Measurements from ENCODE around the gene THSD7A.
A peak's percentile ranks its signal among the peaks of the same experiment; 100 is the strongest.

The THSD7A gene

GRCh38 chr7:11369696-11370095 is 462.3 kb downstream of the THSD7A start:
- no peak for DNase-seq (ENCODE audit: low spot score)
- H3K4me1 Mint-ChIP-seq (ENCODE audit: low read depth): no peaks in the 10 kb centered on the region
- H3K27ac Mint-ChIP-seq: no peak overlapping the region
- no peaks in the 10 kb centered on the region for H3K36me3 Mint-ChIP-seq (ENCODE audit: low read depth)
- no peaks in the 10 kb centered on the region for H3K9me3 Mint-ChIP-seq
- no peak overlapping the region for H3K4me3 Mint-ChIP-seq
- no peaks in the 10 kb centered on the region for H3K27me3 Mint-ChIP-seq (ENCODE audit: low read depth)

- DNase-seq (ENCODE audit: low spot score): no peak
- Mint-ChIP-seq H3K4me1 (ENCODE audit: low read depth) (no peaks in the 10 kb centered on the region), H3K4me3 (no peak overlapping the region), H3K36me3 (ENCODE audit: low read depth) (no peaks in the 10 kb centered on the region), H3K27me3 (ENCODE audit: low read depth) (no peaks in the 10 kb centered on the region), H3K9me3 (no peaks in the 10 kb centered on the region), H3K27ac (no peak overlapping the region)
Measured at GRCh38 chr7:11366118-11366517, 465.9 kb downstream of the THSD7A start.

GRCh38 chr7:11358637-11359036 is 473.4 kb downstream of the THSD7A start:
- no peak for DNase-seq (ENCODE audit: low spot score)
- Mint-ChIP-seq H3K36me3 (ENCODE audit: low read depth) (no peaks in the 10 kb centered on the region), H3K4me1 (ENCODE audit: low read depth) (no peaks in the 10 kb centered on the region), H3K4me3 (no peak overlapping the region), H3K27ac (no peak overlapping the region), H3K27me3 (ENCODE audit: low read depth) (peaks cover 2% of the 10 kb centered on the region), H3K9me3 (no peaks in the 10 kb centered on the region)

GRCh38 chr7:11355399-11356005 is 476.5 kb downstream of the THSD7A start:
- Mint-ChIP-seq H3K27ac (no peak overlapping the region), H3K4me1 (ENCODE audit: low read depth) (no peaks in the 10 kb centered on the region), H3K9me3 (no peaks in the 10 kb centered on the region), H3K4me3 (no peak overlapping the region), H3K36me3 (ENCODE audit: low read depth) (no peaks in the 10 kb centered on the region), H3K27me3 (ENCODE audit: low read depth) (peaks cover 2% of the 10 kb centered on the region)
- DNase-seq (ENCODE audit: low spot score): no peak

- Mint-ChIP-seq H3K27me3 (ENCODE audit: low read depth) (peaks cover 7% of the 10 kb centered on the region), H3K9me3 (no peaks in the 10 kb centered on the region), H3K36me3 (ENCODE audit: low read depth) (no peaks in the 10 kb centered on the region), H3K4me1 (ENCODE audit: low read depth) (peaks cover 2% of the 10 kb centered on the region), H3K4me3 (no peak overlapping the region), H3K27ac (no peak overlapping the region)
- no peak for DNase-seq (ENCODE audit: low spot score)
Measured at GRCh38 chr7:11346302-11346701, 485.7 kb downstream of the THSD7A start.

- DNase-seq (ENCODE audit: low spot score): no peak
- Mint-ChIP-seq H3K36me3 (ENCODE audit: low read depth) (no peaks in the 10 kb centered on the region), H3K27ac (no peak overlapping the region), H3K9me3 (no peaks in the 10 kb centered on the region), H3K27me3 (ENCODE audit: low read depth) (peaks cover 7% of the 10 kb centered on the region), H3K4me3 (no peak overlapping the region), H3K4me1 (ENCODE audit: low read depth) (peaks cover 2% of the 10 kb centered on the region)
Measured at GRCh38 chr7:11345621-11346020, 486.4 kb downstream of the THSD7A start.

GRCh38 chr7:11343818-11344413 is 488.1 kb downstream of the THSD7A start:
- H3K27ac Mint-ChIP-seq: no peak overlapping the region
- peaks cover 2% of the 10 kb centered on the region for H3K4me1 Mint-ChIP-seq (ENCODE audit: low read depth)
- no peaks in the 10 kb centered on the region for H3K36me3 Mint-ChIP-seq (ENCODE audit: low read depth)
- no peak for DNase-seq (ENCODE audit: low spot score)
- H3K9me3 Mint-ChIP-seq: no peaks in the 10 kb centered on the region
- no peak overlapping the region for H3K4me3 Mint-ChIP-seq
- H3K27me3 Mint-ChIP-seq (ENCODE audit: low read depth): peaks cover 10% of the 10 kb centered on the region

- Mint-ChIP-seq H3K36me3 (ENCODE audit: low read depth) (no peaks in the 10 kb centered on the region), H3K4me1 (ENCODE audit: low read depth) (peaks cover 2% of the 10 kb centered on the region), H3K4me3 (no peak overlapping the region), H3K9me3 (no peaks in the 10 kb centered on the region), H3K27me3 (ENCODE audit: low read depth) (peaks cover 6% of the 10 kb centered on the region), H3K27ac (no peak overlapping the region)
- DNase-seq (ENCODE audit: low spot score): no peak
Measured at GRCh38 chr7:11343136-11343535, 488.9 kb downstream of the THSD7A start.

GRCh38 chr7:11341285-11341944 is 490.6 kb downstream of the THSD7A start:
- no peak for DNase-seq (ENCODE audit: low spot score)
- no peak overlapping the region for H3K4me3 Mint-ChIP-seq
- no peak overlapping the region for H3K27ac Mint-ChIP-seq
- peaks cover 6% of the 10 kb centered on the region for H3K27me3 Mint-ChIP-seq (ENCODE audit: low read depth)
- H3K4me1 Mint-ChIP-seq (ENCODE audit: low read depth): peaks cover 2% of the 10 kb centered on the region
- H3K9me3 Mint-ChIP-seq: no peaks in the 10 kb centered on the region
- H3K36me3 Mint-ChIP-seq (ENCODE audit: low read depth): no peaks in the 10 kb centered on the region

GRCh38 chr7:11336432-11336831 is 495.6 kb downstream of the THSD7A start:
- H3K27me3 Mint-ChIP-seq (ENCODE audit: low read depth): peaks cover 8% of the 10 kb centered on the region
- H3K4me1 Mint-ChIP-seq (ENCODE audit: low read depth): peaks cover 7% of the 10 kb centered on the region
- H3K4me3 Mint-ChIP-seq: no peak overlapping the region
- H3K9me3 Mint-ChIP-seq: no peaks in the 10 kb centered on the region
- H3K36me3 Mint-ChIP-seq (ENCODE audit: low read depth): no peaks in the 10 kb centered on the region
- no peak overlapping the region for H3K27ac Mint-ChIP-seq
- no peak for DNase-seq (ENCODE audit: low spot score)

GRCh38 chr7:11335947-11336346 is 496.1 kb downstream of the THSD7A start:
- Mint-ChIP-seq H3K4me1 (ENCODE audit: low read depth) (peaks cover 7% of the 10 kb centered on the region), H3K36me3 (ENCODE audit: low read depth) (no peaks in the 10 kb centered on the region), H3K4me3 (no peak overlapping the region), H3K27me3 (ENCODE audit: low read depth) (peaks cover 8% of the 10 kb centered on the region), H3K27ac (no peak overlapping the region), H3K9me3 (no peaks in the 10 kb centered on the region)
- DNase-seq (ENCODE audit: low spot score): no peak

- Mint-ChIP-seq H3K27me3 (ENCODE audit: low read depth) (peaks cover 6% of the 10 kb centered on the region), H3K27ac (no peak overlapping the region), H3K9me3 (no peaks in the 10 kb centered on the region), H3K36me3 (ENCODE audit: low read depth) (no peaks in the 10 kb centered on the region), H3K4me3 (no peak overlapping the region), H3K4me1 (ENCODE audit: low read depth) (peaks cover 7% of the 10 kb centered on the region)
- DNase-seq (ENCODE audit: low spot score): no peak
Measured at GRCh38 chr7:11332865-11333228, 499.2 kb downstream of the THSD7A start.

- Mint-ChIP-seq H3K36me3 (ENCODE audit: low read depth) (no peaks in the 10 kb centered on the region), H3K9me3 (no peaks in the 10 kb centered on the region), H3K4me3 (no peak overlapping the region), H3K4me1 (ENCODE audit: low read depth) (peaks cover 7% of the 10 kb centered on the region), H3K27ac (no peak overlapping the region), H3K27me3 (ENCODE audit: low read depth) (peaks cover 6% of the 10 kb centered on the region)
- peak; percentile 49 for DNase-seq (ENCODE audit: low spot score)
Measured at GRCh38 chr7:11332186-11332864, 499.7 kb downstream of the THSD7A start.
